NB4 (cell line): ENCODE data around the gene NME2.
A peak's percentile ranks its signal among the peaks of the same experiment; 100 is the strongest.

ENCODE experiments used
- DNase-seq: peaks from one replicate; pipeline ENCODE4 v3.0.0; 2010; ENCODE audit warnings: low read depth
- H3K4me3 ChIP-seq: one replicate; pipeline ENCODE4 v1.5.1; 2011; ENCODE audit warnings: mild to moderate bottlenecking, low read depth, low read length, moderate library complexity
- MYC ChIP-seq: IDR thresholded peaks from 2 replicates; pipeline ENCODE4 v1.6.1; 2011; ENCODE audit warnings: low read depth, low read length
- POLR2A ChIP-seq: IDR thresholded peaks from 2 replicates; pipeline ENCODE4 v1.6.1; 2011; ENCODE audit warnings: mild to moderate bottlenecking; ENCODE audit not compliant: insufficient read length; ENCODE audit errors: extremely low read depth
- TF ChIP-seq, protein P1 (sequence below): IDR thresholded peaks from 2 replicates; pipeline ENCODE4 v1.6.1; 2011; ENCODE audit warnings: low read depth, low read length
- TF ChIP-seq, protein P2 (sequence below): IDR thresholded peaks from one replicate; pipeline ENCODE4 v1.5.1; 2012; ENCODE audit warnings: low read depth, low read length

Gene NME2

DNA sequence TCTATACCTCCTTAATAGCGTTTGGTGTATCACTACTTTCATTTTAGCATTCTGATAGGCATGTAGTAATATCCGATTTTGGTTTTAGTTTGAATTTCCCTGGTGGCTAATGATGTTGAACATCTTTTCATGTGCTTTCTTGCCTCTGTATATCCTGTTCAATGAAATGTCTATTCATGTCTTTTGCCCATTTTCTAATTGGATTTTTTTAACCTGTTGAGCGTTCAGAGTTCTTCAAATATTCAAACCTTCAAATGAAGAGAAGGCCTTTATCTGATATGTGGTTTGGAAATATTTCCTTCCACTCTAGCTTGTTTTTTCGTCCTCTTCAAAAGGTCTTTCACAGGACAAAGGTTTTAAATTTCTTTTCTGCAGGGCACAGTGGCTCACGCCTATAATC, 15.3 kb upstream of the NME2 start:
- no peak for DNase-seq
- no peak overlapping the region for H3K4me3 ChIP-seq
- TF ChIP-seq, protein P1, sequence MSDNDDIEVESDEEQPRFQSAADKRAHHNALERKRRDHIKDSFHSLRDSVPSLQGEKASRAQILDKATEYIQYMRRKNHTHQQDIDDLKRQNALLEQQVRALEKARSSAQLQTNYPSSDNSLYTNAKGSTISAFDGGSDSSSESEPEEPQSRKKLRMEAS, result no peak
- no peak for TF ChIP-seq MYC
- no peak for TF ChIP-seq POLR2A
- TF ChIP-seq, protein P2, sequence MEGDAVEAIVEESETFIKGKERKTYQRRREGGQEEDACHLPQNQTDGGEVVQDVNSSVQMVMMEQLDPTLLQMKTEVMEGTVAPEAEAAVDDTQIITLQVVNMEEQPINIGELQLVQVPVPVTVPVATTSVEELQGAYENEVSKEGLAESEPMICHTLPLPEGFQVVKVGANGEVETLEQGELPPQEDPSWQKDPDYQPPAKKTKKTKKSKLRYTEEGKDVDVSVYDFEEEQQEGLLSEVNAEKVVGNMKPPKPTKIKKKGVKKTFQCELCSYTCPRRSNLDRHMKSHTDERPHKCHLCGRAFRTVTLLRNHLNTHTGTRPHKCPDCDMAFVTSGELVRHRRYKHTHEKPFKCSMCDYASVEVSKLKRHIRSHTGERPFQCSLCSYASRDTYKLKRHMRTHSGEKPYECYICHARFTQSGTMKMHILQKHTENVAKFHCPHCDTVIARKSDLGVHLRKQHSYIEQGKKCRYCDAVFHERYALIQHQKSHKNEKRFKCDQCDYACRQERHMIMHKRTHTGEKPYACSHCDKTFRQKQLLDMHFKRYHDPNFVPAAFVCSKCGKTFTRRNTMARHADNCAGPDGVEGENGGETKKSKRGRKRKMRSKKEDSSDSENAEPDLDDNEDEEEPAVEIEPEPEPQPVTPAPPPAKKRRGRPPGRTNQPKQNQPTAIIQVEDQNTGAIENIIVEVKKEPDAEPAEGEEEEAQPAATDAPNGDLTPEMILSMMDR, result no peak

DNA sequence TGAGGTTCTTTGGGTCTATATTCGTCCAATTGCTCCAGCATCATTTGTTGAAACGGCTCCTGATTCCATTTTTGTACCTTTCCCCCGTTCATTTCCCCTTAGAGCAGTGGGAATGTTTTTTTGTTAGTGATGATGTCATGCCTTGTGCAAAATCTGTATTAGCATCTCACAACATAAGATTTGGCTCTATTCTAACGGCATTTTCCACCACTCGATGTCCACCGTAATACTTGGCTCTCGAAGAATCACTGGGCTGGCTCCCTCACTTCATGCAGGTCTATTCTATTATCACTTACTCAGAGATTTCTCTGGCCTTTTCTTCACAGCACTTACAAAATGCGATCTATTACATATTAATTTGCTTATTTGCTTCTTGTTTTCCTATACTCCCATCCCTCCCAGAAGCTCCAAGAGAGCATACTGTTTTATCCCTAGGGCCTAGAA, 13.4 kb upstream of the NME2 start:
- peak overlapping the region; percentile 59 for H3K4me3 ChIP-seq
- TF ChIP-seq MYC, result no peak
- no peak for TF ChIP-seq POLR2A
- TF ChIP-seq, protein P1, result no peak
- TF ChIP-seq, protein P2, result no peak
- DNase-seq, result no peak

DNA sequence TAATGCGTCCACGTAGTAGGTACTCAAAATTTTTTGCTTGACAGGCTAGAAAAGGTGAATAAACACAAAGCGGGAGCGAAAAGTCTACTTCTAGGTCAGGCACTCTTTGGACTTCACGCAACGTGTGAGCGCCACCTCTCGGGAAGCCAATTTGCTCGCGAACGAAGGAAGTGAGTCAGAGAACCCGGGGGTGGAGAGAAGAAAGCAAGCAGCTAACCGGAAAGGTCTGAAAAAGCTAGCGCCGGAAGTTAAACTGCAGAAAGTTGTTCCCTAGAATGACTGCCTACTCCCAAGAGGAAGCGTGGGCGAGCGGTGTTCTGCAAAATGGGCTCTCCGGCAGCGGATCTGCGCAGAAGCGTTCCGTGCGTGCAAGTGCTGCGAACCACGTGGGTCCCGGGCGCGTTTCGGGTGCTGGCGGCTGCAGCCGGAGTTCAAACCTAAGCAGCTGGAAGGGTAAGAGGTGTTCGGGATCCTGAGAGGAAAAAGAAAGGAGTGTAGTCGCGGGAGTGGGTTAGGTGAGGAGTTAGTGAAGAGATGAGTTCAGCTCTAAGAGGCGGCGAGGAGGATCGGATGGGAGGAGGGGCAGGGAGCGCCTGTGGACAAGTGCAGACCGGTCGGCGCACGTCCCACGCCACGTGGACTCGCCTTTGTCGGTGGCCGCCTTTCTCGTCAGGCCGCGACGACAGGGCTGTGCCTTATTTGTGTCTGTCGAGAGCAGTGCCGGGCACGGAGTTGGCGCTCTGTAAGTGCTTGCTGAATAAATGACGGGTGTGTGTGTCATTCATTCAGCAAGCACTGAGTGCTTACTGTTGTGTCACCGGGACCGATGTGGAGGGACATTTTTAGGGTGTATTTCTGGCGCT, 12.8 kb upstream of the NME2 start, which contains the start of gene NME1:
Gene NME1 (plus strand): TSS at position 350 of the 863 bp plus-strand sequence. CDS start 2,096 bp downstream, outside the sequence.
- peak within 1 kb of the TSS; percentile 96 for H3K4me3 ChIP-seq
- TF ChIP-seq, protein P1, result peak; percentile 98
- TF ChIP-seq MYC (peak; percentile 100), POLR2A (peak; percentile 80)
- TF ChIP-seq, protein P2, result peak; percentile 76
- DNase-seq, result peak; percentile 99

DNA sequence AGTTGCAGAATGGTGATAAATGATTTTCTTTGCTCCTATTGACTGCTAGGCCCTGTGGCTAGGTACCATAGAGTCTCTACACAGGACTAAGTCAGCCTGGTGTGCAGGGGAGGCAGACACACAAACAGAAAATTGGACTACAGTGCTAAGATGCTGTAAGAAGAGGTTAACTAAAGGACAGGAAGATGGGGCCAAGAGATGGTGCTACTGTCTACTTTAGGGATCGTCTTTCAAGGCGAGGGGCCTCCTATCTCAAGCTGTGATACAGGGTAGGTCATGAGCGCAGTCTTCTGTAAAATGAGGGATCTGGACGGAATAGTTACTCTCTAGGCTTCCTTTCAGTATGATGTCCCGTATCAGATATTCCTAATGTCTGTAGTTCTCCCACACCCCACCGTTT, 12.0 kb upstream of the NME2 start:
- TF ChIP-seq, protein P2, result no peak
- TF ChIP-seq POLR2A (no peak), MYC (no peak)
- TF ChIP-seq, protein P1, result no peak
- peak overlapping the region; percentile 96 for H3K4me3 ChIP-seq
- DNase-seq, result peak; percentile 47

DNA sequence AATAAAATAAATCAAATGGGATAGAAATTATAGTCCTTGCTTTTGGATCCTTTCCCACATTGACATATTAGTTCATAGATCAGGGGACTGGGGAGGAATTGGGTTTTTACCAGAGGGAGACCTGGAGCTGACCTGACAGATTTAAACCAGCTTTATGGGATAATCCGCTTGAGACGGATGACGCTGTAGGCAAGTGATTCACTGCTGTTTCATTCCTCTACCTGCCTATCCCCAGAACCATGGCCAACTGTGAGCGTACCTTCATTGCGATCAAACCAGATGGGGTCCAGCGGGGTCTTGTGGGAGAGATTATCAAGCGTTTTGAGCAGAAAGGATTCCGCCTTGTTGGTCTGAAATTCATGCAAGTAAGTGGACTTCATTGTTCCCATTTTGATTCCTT, 10.8 kb upstream of the NME2 start:
- no peak for DNase-seq
- peak overlapping the region; percentile 96 for H3K4me3 ChIP-seq
- TF ChIP-seq, protein P2, result no peak
- TF ChIP-seq MYC (no peak), POLR2A (no peak)
- TF ChIP-seq, protein P1, result no peak
